K562 (cell line): ENCODE measurements around the gene DAPK2. TPM values are rescaled to one million over a fixed set of nuclear protein-coding genes. Genes with fewer than 3 reads are reported as not detected.

Experiments
- BRF1 ChIP-seq: IDR thresholded peaks from 3 replicates; pipeline ENCODE4 v1.6.1; 2011; ENCODE audit warnings: borderline replicate concordance, mild to moderate bottlenecking; ENCODE audit not compliant: insufficient read length; ENCODE audit errors: extremely low read depth
- CBX5 ChIP-seq: IDR thresholded peaks from 2 replicates; pipeline ENCODE4 v1.6.1; 2014; ENCODE audit warnings: low read depth, borderline replicate concordance
- CCNT2 ChIP-seq: IDR thresholded peaks from 2 replicates; pipeline ENCODE4 v1.6.1; 2011; ENCODE audit warnings: borderline replicate concordance, low read depth, mild to moderate bottlenecking, moderate library complexity, mixed read lengths, low read length; ENCODE audit not compliant: insufficient read length; ENCODE audit errors: extremely low read depth
- CEBPG ChIP-seq, 3 experiments: fragments of 200-800 bp in 1 of 3; sonication (Bioruptor generic) in 1 of 3; sonication (generic) in 1 of 3; formaldehyde crosslinking in 1 of 3; IDR thresholded peaks in 2 of 3; conservative IDR thresholded peaks in 1 of 3; 2 replicates each; pipeline versions ENCODE4 v1.6.1 to v1.8.0; 2016 to 2022; ENCODE audit warnings: missing compliant biosample characterization in 2 of 3, missing genetic modification characterization in 2 of 3, mild to moderate bottlenecking in 1 of 3, missing genetic modification reagents in 1 of 3
- CREBBP ChIP-seq: IDR thresholded peaks from one replicate; pipeline ENCODE4 v1.6.1; 2012; ENCODE audit warnings: low read depth, mild to moderate bottlenecking, control low read depth, inconsistent platforms, low read length
- CXXC5 ChIP-seq: fragments of 250-450 bp; sonication (Bioruptor Pico); IDR thresholded peaks from 2 replicates; pipeline ENCODE4 v1.8.0; 2022; ENCODE audit warnings: inconsistent platforms, mild to moderate bottlenecking, moderate library complexity
- DACH1 ChIP-seq: fragments of 450-650 bp; IDR thresholded peaks from 2 replicates; pipeline ENCODE4 v1.6.1; 2018; ENCODE audit not compliant: partially characterized antibody
- E2F4 ChIP-seq: sonication (generic); formaldehyde crosslinking; IDR thresholded peaks from 2 replicates; pipeline ENCODE4 v1.8.0; 2022; ENCODE audit warnings: mild to moderate bottlenecking, low read depth, missing genetic modification reagents
- FOSL1 ChIP-seq: fragments of 200-800 bp; sonication (Bioruptor generic); conservative IDR thresholded peaks from 2 replicates; pipeline ENCODE4 v1.6.1; 2016; ENCODE audit warnings: missing genetic modification characterization, missing compliant biosample characterization
- GABPA ChIP-seq: fragments of 200-800 bp; sonication (Bioruptor generic); conservative IDR thresholded peaks from 2 replicates; pipeline ENCODE4 v1.6.1; 2016; ENCODE audit warnings: low read depth, missing genetic modification characterization, missing compliant biosample characterization
- GATAD2B ChIP-seq: fragments of 450-650 bp; IDR thresholded peaks from 2 replicates; pipeline ENCODE4 v1.6.1; 2017; ENCODE audit warnings: mild to moderate bottlenecking, borderline replicate concordance
- HOXB6 ChIP-seq: fragments of 250-450 bp; sonication (Bioruptor Pico); IDR thresholded peaks from 2 replicates; pipeline ENCODE4 v1.5.1; 2022; ENCODE audit warnings: mild to moderate bottlenecking, borderline replicate concordance
- IFI16 ChIP-seq: fragments of 250-450 bp; sonication (Bioruptor Pico); IDR thresholded peaks from 2 replicates; pipeline ENCODE4 v2.1.2; 2022; ENCODE audit warnings: mild to moderate bottlenecking, inconsistent platforms
- IRF9 ChIP-seq: fragments of 450-650 bp; IDR thresholded peaks from 2 replicates; pipeline ENCODE4 v1.6.1; 2016; ENCODE audit warnings: missing biosample characterization, missing genetic modification characterization
- PTRF ChIP-seq: fragments of 450-650 bp; IDR thresholded peaks from 2 replicates; pipeline ENCODE4 v1.6.1; 2016; ENCODE audit warnings: mild to moderate bottlenecking, missing genetic modification characterization, missing compliant biosample characterization
- RBFOX2 ChIP-seq: fragments of 200-400 bp; formaldehyde crosslinking; IDR thresholded peaks from 2 replicates; pipeline ENCODE4 v1.6.1; 2017; ENCODE audit warnings: low read depth, mild to moderate bottlenecking, low read length, moderate library complexity
- RBM17 ChIP-seq: fragments of 200-400 bp; formaldehyde crosslinking; IDR thresholded peaks from 2 replicates; pipeline ENCODE4 v1.6.1; 2017; ENCODE audit warnings: low read depth, mild to moderate bottlenecking, low read length, borderline replicate concordance
- RNF219 ChIP-seq: fragments of 250-450 bp; sonication (Bioruptor Pico); IDR thresholded peaks from 2 replicates; pipeline ENCODE4 v1.5.0; 2022; ENCODE audit warnings: mild to moderate bottlenecking
- SMAD4 ChIP-seq: fragments of 250-450 bp; sonication (Bioruptor Pico); conservative IDR thresholded peaks from 2 replicates; pipeline ENCODE4 v1.8.0; 2021; ENCODE audit warnings: inconsistent platforms, mild to moderate bottlenecking, moderate library complexity
- ZBTB9 ChIP-seq: fragments of 450-650 bp; formaldehyde crosslinking; IDR thresholded peaks from 2 replicates; pipeline ENCODE4 v1.4.0; 2020; ENCODE audit warnings: mild to moderate bottlenecking, moderate library complexity
- ZNF124 ChIP-seq: sonication (generic); formaldehyde crosslinking; IDR thresholded peaks from 2 replicates; pipeline ENCODE4 v1.8.1; 2022; ENCODE audit warnings: missing genetic modification reagents
- ZNF134 ChIP-seq: fragments of 250-450 bp; sonication (Bioruptor Pico); conservative IDR thresholded peaks from 2 replicates; pipeline ENCODE4 v1.4.0; 2020
- ZNF140 ChIP-seq: fragments of 250-450 bp; sonication (Bioruptor Pico); IDR thresholded peaks from 2 replicates; pipeline ENCODE4 v1.8.0; 2021; ENCODE audit warnings: moderate library complexity, mild to moderate bottlenecking, inconsistent platforms
- ZNF511 ChIP-seq: sonication (generic); formaldehyde crosslinking; IDR thresholded peaks from 2 replicates; pipeline ENCODE4 v1.8.0; 2022; ENCODE audit warnings: mild to moderate bottlenecking, missing genetic modification reagents
- polyA plus RNA-seq, 8 experiments: library from polyadenylated mRNA; depleted of rRNA in 4 of 8; stranded (reverse) in 5 of 8; unstranded in 3 of 8; fragments of >200 nt; fragmentation: Nextera tagmentation in 2 of 8; fragmentation: Illumina TruSeq in 1 of 8; extraction: Ambion mirVana in 2 of 8; extraction: Trizol in 1 of 8; gene quantifications; 2 replicates each; pipeline versions ENCODE4 v1.2.1 to v1.2.3, GENCODE V29; 2011 to 2014; ENCODE audit warnings: inconsistent platforms in 1 of 8, missing spikeins in 1 of 8
- total RNA-seq, 7 experiments: library from RNA; depleted of rRNA in 6 of 7; stranded (reverse); fragments of >200 nt in 6 of 7; fragmentation: Illumina TruSeq in 2 of 7; extraction: Trizol in 2 of 7; gene quantifications; 2 replicates each; pipeline versions ENCODE4 v1.2.1 to v1.2.3, GENCODE V29; 2011 to 2021; ENCODE audit warnings: low replicate concordance in 1 of 7

DAPK2 gene
- total and polyA plus RNA-seq, 9 of the 15 experiments (the other 6 are each of a cell fraction or from before 2014, with no cell fraction given), result 0.14 to 5.2 (median 2.2) TPM

GRCh38 chr15:63870043-63870394 is 176.3 kb downstream of the DAPK2 start (continued):
- TF ChIP-seq GATAD2B (no peak), CXXC5 (CRISPR knock-in tag) (no peak), HOXB6 (CRISPR knock-in tag) (no peak), GABPA (tag) (no peak), RBM17 (no peak), CEBPG (CRISPR knock-in tag; IDR thresholded peaks at IDR 0.05) (no peak), CEBPG (tag; conservative IDR thresholded peaks at IDR 0.05 in 1 of 2, IDR thresholded peaks at IDR 0.05 in 1 of 2) (peak in 1 of 2 experiments; percentile 47; a peak in 1 of 4 replicates), FOSL1 (peak; percentile 52), ZNF134 (no peak), CBX5 (no peak), ZNF124 (CRISPR knock-in tag) (no peak), ZBTB9 (no peak), PTRF (tag) (0 out of 2 replicates have a peak, but pooled peaks have one; percentile 1), IFI16 (CRISPR knock-in tag) (no peak), IRF9 (tag) (no peak), DACH1 (no peak), RBFOX2 (no peak), RNF219 (CRISPR knock-in tag) (no peak), ZNF511 (CRISPR knock-in tag) (no peak), E2F4 (CRISPR knock-in tag) (no peak), SMAD4 (CRISPR knock-in tag) (no peak), ZNF140 (CRISPR knock-in tag) (no peak), CREBBP (no peak), CCNT2 (no peak), BRF1 (no peak)
